B cell (primary cell): Measurements from ENCODE around the gene PALLD.

ENCODE experiments used
- CTCF ChIP-seq: fragments of 200-600 bp; IDR thresholded peaks from one replicate; pipeline ENCODE4 v1.8.0; 2022; ENCODE audit warnings: antibody characterized with exemption, mild to moderate bottlenecking
- EZH2 ChIP-seq: IDR thresholded peaks from 2 replicates; pipeline ENCODE4 v1.6.1; 2012; ENCODE audit warnings: borderline replicate concordance, low read depth, mild to moderate bottlenecking, moderate library complexity, low read length; ENCODE audit not compliant: insufficient read depth, poor library complexity, severe bottlenecking

GRCh38 chr4:168880811-168881595 is 384.2 kb downstream of the PALLD start:
- TF ChIP-seq CTCF = no peak
- TF ChIP-seq EZH2 = no peak
